HCEC 1CT (cell line): ENCODE results near the gene PRR3.

ENCODE experiments used
- DNase-seq: peaks from one replicate; pipeline ENCODE4 v3.0.0-alpha.2; 2017

PRR3 gene

GRCh38 chr6:30573113-30573512, 16.0 kb downstream of the PRR3 start:
- DNase-seq: no peak

GRCh38 chr6:30578051-30578450, 21.0 kb downstream of the PRR3 start:
- no peak for DNase-seq

GRCh38 chr6:30583921-30584320, 26.8 kb downstream of the PRR3 start:
- DNase-seq: no peak

- no peak for DNase-seq
Observed at GRCh38 chr6:30589754-30590358, 32.8 kb downstream of the PRR3 start.

DNA sequence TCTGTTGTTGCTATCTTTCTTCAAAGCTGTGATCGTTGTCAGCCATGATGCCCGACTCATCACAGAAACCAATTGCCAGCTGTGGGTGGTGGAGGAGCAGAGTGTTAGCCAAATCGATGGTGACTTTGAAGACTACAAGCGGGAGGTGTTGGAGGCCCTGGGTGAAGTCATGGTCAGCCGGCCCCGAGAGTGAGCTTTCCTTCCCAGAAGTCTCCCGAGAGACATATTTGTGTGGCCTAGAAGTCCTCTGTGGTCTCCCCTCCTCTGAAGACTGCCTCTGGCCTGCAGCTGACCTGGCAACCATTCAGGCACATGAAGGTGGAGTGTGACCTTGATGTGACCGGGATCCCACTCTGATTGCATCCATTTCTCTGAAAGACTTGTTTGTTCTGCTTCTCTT, 33.4 kb downstream of the PRR3 start:
- no peak for DNase-seq

DNA sequence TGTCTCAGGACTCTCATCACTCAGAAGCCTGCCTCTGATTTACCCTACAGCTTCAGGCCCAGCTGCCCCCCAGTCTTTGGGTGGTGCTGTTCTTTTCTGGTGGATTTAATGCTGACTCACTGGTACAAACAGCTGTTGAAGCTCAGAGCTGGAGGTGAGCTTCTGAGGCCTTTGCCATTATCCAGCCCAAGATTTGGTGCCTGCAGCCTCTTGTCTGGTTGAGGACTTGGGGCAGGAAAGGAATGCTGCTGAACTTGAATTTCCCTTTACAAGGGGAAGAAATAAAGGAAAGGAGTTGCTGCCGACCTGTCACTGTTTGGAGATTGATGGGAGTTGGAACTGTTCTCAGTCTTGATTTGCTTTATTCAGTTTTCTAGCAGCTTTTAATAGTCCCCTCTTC, 33.9 kb downstream of the PRR3 start:
- peak; percentile 57 for DNase-seq

DNA sequence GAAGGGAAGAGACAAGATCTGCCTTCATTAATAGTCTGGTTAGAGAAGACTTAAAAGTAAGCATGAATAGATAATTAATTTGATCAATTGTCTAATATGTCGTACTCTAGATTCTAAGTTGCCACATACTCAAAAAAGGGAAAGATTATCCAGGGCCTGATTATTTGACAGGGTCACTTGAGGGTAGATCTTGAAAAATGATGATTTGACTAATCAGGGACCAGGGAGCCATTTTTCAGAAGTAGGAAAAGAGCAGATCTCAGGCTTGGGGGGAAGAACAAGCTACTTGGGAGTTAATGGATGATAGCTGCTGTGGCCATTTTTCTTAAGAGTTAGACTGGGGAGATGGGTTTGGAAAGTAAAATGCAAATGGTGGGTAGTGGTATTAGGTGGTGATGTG, 35.2 kb downstream of the PRR3 start:
- DNase-seq: no peak

DNA sequence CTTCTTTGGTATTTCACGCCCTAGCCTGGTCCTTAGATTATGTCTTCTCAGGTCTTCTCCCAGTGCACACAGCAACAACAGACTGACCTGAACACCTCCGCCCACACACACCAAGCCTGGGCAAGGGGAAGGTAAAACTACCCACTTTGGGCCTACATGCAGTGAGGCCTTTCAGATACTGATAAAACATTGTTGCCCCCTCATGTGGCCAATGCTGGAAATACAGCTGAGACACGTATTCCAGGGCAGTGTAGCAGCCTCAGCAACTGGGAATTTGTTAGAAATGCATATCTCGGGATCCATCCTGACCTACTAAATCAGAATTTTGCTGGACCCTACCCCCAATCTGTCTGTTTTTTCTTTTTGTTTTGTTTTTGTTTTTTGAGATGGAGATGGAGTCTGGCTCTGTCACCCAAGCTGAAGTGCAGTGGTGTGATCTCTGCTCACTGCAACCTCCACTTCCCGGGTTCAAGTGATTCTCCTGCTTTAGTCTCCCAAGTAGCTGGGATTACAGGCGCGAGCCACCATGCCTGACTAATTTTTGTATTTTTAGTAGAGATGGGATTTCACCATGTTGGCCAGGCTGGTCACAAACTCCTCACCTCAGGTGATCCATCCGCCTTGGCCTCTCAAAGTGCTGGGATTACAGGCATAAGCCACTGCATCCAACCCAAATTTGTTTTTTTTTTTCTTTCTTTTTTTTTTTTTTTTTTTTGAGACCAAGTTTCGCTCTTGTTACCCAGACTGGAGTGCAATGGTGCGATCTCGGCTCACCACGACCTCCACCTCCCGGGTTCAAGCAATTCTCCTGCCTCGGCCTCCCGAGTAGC, 40.4 kb downstream of the PRR3 start:
- peak; percentile 61 for DNase-seq

DNA sequence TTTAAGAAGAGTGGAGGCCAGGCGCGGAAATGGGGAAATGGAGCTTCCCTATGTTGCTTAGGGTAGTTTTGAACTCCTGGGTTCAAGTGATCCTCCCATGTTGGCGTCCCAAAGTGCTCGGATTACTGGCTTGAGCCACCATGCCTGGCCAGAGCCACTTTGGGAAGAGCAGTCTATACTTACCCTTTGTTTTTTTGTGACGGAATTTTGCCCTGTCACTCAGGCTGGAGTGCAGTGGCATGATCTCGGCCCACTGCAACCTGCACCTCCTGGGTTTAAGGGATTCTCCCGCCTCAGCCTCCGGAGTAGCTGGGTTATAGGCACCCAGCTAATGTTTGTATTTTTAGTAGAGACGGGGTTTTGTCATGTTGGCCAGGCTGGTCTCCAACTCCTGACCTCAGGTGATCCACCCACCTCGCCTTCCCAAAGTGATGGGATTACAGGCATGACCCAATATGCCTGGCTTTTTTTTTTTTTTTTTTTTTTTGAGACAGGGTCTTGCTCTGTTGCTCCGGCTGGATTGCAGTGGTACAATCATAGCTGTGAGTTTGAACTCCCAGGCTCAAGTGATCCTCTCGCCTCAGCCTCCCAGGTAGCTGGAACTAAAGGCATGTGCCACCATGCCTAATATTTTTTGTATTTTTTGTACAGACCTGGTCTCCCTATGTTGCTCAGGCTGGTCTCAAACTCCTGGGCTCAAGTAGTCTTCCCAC, 42.0 kb downstream of the PRR3 start:
- DNase-seq: no peak

GRCh38 chr6:30599625-30600324, 42.7 kb downstream of the PRR3 start:
- DNase-seq: no peak

DNA sequence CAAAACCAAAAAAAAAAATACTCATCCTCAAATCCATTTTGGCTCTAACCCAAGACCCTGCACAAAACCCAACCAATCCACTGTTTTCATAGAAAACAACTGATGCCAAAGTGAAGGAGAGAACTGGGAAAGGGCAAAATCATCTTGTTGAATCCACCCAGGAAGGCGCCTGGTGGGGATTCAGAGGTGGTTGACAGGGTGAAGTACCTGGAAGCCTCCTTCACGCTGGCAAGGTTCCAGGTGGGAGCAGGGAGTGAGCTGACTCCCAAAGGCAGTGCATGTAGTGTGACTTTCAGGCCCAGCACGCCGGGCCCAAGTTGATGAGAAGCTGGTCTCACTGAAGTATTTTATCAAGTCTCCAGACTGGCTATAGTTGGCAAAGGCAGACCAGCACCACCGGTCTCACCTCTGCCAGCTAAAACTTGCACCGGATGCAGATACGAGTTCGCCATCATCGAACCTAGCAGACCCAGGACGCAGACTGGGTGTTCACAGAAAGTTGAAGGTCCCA, 43.4 kb downstream of the PRR3 start:
- DNase-seq: no peak

- no peak for DNase-seq
Observed at GRCh38 chr6:30601436-30601814, 44.3 kb downstream of the PRR3 start.

DNA sequence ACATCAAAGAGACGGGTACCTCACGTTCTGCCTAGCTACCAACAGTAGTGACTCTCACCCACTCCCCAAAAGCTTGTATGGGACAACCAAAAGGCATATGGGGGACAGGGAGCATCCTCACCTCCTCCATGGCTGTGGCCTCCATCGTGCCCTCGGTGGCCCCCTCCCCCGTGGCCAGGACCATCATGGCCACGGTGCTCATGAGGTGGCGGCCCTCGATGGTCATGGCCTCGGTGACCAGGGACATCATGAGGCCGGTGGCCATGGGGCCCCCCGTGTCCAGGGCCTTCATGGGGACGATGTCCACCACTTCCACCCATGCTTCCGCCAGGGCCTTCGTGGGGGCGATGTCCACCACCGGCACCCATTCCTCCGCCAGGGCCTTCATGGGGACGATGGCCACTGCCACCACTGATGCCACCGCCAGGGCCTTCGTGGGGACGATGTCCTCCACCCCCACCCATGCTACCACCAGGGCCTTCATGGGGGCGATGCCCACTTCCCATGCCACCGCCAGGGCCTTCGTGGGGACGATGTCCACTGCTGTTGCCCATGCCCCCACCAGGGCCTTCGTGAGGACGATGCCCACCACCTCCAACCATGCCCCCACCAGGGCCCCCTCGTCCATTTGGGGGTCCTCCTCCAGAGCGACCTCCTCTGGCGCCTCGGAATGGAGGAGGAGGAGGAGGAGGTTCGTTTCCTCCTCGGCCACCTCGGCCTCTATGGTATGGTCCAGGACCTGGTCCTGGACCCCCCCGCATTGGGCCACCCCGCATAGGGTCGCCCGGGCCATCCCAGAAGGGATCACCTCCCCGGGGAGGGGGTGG, 44.9 kb downstream of the PRR3 start:
- no peak for DNase-seq

DNA sequence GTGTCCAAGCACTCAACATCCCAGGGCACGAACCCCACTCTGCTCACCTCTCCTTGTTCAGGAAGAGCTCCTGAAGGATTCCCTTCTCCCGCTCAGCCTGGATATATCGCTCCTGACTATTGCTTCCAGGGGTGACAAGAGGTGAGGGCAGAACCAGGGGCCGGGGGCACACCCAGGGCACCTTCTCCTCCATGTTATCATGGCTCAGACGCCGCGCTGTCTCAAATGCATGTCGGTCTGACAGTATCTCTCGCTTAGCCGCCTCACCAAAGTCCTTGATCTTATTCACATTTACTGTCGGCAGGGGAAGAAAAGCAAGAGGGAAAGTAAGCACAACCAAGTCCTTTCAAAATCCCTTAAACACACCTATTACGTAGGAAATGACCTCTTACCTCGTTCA, 46.9 kb downstream of the PRR3 start:
- no peak for DNase-seq

- no peak for DNase-seq
Observed at GRCh38 chr6:30610065-30610464, 53.0 kb downstream of the PRR3 start.

GRCh38 chr6:30611150-30611855, 54.2 kb downstream of the PRR3 start:
- no peak for DNase-seq

DNA sequence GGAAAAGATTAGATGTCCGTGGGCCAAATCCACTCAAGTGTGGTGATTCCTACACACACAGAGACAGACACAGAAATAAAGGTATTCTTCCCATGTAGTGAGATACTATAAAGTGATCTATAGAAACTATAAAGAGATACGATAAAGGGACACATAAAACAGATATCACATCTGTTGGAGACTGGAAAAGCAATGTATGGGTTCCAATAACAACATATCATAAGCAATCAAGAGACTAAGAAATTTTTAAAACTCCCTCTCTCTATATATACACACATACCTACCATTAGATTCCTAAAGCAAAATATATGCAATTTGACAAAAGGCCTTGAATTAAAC, 54.7 kb downstream of the PRR3 start:
- no peak for DNase-seq

DNA sequence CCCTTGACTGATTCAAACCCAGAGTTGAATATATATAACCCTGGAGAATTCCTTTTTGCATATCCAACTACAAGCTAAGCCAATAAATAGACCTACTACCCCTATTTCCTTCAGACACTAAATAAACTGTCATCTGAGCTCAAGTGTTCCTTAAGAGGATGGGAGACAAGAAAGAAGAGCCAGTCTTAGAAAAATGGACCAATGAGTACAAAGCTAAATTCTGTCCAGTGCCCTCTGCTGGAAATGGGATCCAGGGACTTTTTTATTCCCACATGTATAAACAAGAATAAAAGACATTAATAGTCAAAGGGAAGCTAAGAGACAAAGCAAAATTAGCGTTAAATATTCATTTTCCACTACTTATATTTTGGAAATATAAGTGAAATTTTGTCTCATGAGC, 55.1 kb downstream of the PRR3 start:
- DNase-seq: peak; percentile 59

DNA sequence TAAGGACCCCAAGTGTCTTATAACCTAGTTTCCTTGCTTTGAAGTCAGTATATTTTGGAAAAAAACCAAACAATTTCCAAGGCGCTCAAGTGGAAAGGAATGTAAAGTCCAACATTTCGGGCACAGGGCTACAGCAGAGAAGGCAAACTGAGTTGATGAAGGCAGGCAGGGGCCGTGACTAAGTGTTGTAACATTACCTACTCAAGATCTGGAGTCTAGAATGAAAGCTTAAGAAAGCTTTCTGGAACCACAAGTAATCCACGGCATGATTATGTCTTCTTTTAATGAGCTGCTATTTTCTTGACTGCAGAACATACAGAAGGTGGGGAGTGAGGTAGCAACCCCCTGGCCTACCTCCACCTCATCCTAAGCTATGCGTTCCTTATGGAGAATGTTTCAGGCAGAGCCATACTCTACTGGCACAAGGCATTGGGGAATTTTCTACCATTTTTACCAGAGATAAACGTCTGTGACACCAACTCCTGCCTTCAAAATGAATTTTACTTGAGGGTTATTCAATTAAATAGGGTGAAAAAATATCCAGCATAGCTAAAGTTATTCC, 55.7 kb downstream of the PRR3 start:
- peak; percentile 34 for DNase-seq
